Vagina (tissue), 2 donors: ENCODE measurements around the gene MED16.

Experiments used
- CTCF ChIP-seq, 3 experiments: fragments of 450-650 bp in 2 of 3; fragments of 200-600 bp in 1 of 3; sonication (generic) in 1 of 3; IDR thresholded peaks; one replicate each; pipeline ENCODE4 v1.5.1; 2017 to 2019; ENCODE audit warnings: antibody characterized with exemption in 3 of 3, mild to moderate bottlenecking in 2 of 3, moderate library complexity in 2 of 3
- POLR2A ChIP-seq, 2 donors: fragments of 450-650 bp; IDR thresholded peaks; one replicate each; pipeline ENCODE4 v1.6.1; 2017; ENCODE audit warnings: antibody characterized with exemption in 2 of 2, mild to moderate bottlenecking in 2 of 2, moderate library complexity in 2 of 2
- POLR2AphosphoS5 ChIP-seq, 2 donors: sonication (generic); formaldehyde crosslinking; IDR thresholded peaks; one replicate each; pipeline ENCODE4 v1.9.0; 2017; ENCODE audit warnings: antibody characterized with exemption in 2 of 2, mild to moderate bottlenecking in 2 of 2, low read depth in 1 of 2; ENCODE audit not compliant: insufficient read depth in 1 of 2

- TF ChIP-seq CTCF (IDR thresholded peaks at IDR 0.05) (no peak), POLR2A (IDR thresholded peaks at IDR 0.05) (no peak), POLR2AphosphoS5 (IDR thresholded peaks at IDR 0.05; ENCODE audit: insufficient read depth in 1 of 2, low read depth in 1 of 2) (no peak)
Measured at GRCh38 chr19:872266-872951, 20.6 kb downstream of the MED16 start.
